Stimulated activated naive CD8-positive, alpha-beta T cell treated with anti-CD3 and anti-CD28 coated beads, Interleukin-15, amount 100 ng/mL, for 72 hours (primary cell): Measurements from ENCODE around the gene PBX1.
A peak's percentile ranks its signal among the peaks of the same experiment; 100 is the strongest.

Experiments
- ATAC-seq: fragments of 150-1000 bp; cut with Tn5 transposase; 2 replicates; pipeline ENCODE4 v1.10.0; 2021; ENCODE audit warnings: mild to moderate bottlenecking, moderate library complexity
- DNase-seq, 2 donors: peaks; one replicate each; pipeline ENCODE4 v3.0.0; 2021 to 2022
- H3K27ac Mint-ChIP-seq, 2 donors: one replicate each; pipeline ENCODE4 v1.8.0; 2022; ENCODE audit warnings: mild to moderate bottlenecking in 2 of 2, mixed read lengths in 2 of 2, moderate library complexity in 2 of 2
- H3K27me3 Mint-ChIP-seq: one replicate; pipeline ENCODE4 v1.8.0; 2022; ENCODE audit warnings: mixed read lengths
- H3K4me1 Mint-ChIP-seq: one replicate; pipeline ENCODE4 v1.8.0; 2022; ENCODE audit warnings: mild to moderate bottlenecking, mixed read lengths
- H3K4me3 Mint-ChIP-seq, 2 donors: one replicate each; pipeline ENCODE4 v1.8.0; 2022; ENCODE audit warnings: mild to moderate bottlenecking in 2 of 2, mixed read lengths in 2 of 2, moderate library complexity in 1 of 2
- H3K9me3 Mint-ChIP-seq, 2 donors: one replicate each; pipeline ENCODE4 v1.8.0; 2022; ENCODE audit warnings: mixed read lengths in 2 of 2

Gene PBX1

GRCh38 chr1:164867590-164867989, 308.6 kb downstream of the PBX1 start:
- no peak for ATAC-seq
- Mint-ChIP-seq H3K27me3 (no peaks in the 10 kb centered on the region), H3K4me1 (no peaks in the 10 kb centered on the region), H3K9me3 (peaks cover 0 to 6% of the 10 kb centered on the region in 2 donors), H3K27ac (no peak overlapping the region), H3K4me3 (no peak overlapping the region)
- DNase-seq = no peak

GRCh38 chr1:164868990-164869389, 310.0 kb downstream of the PBX1 start:
- ATAC-seq (no peak), DNase-seq (no peak)
- Mint-ChIP-seq H3K4me3 (no peak overlapping the region), H3K4me1 (no peaks in the 10 kb centered on the region), H3K27me3 (no peaks in the 10 kb centered on the region), H3K27ac (no peak overlapping the region), H3K9me3 (peaks cover 0 to 6% of the 10 kb centered on the region in 2 donors)

- DNase-seq (no peak), ATAC-seq (no peak)
- Mint-ChIP-seq H3K27me3 (no peaks in the 10 kb centered on the region), H3K4me3 (no peak overlapping the region), H3K27ac (no peak overlapping the region), H3K4me1 (no peaks in the 10 kb centered on the region), H3K9me3 (peaks cover 0 to 2% of the 10 kb centered on the region in 2 donors)
Observed at GRCh38 chr1:164875518-164875917, 316.5 kb downstream of the PBX1 start.

- Mint-ChIP-seq H3K4me1 (no peaks in the 10 kb centered on the region), H3K27ac (no peak overlapping the region), H3K4me3 (no peak overlapping the region), H3K9me3 (no peaks in the 10 kb centered on the region), H3K27me3 (no peaks in the 10 kb centered on the region)
- no peak for ATAC-seq
- DNase-seq = no peak
Observed at GRCh38 chr1:164876398-164877116, 317.6 kb downstream of the PBX1 start.

GRCh38 chr1:164880199-164880598, 321.2 kb downstream of the PBX1 start:
- H3K4me1 Mint-ChIP-seq = no peaks in the 10 kb centered on the region

GRCh38 chr1:164880644-164881043, 321.7 kb downstream of the PBX1 start:
- Mint-ChIP-seq H3K27ac (no peak overlapping the region), H3K27me3 (no peaks in the 10 kb centered on the region), H3K4me1 (no peaks in the 10 kb centered on the region), H3K4me3 (no peak overlapping the region), H3K9me3 (no peaks in the 10 kb centered on the region)
- DNase-seq (no peak), ATAC-seq (no peak)

More at GRCh38 chr1:164880199-164880598, 321.2 kb downstream of the PBX1 start:
- no peak for ATAC-seq
- DNase-seq = no peak
- H3K9me3 Mint-ChIP-seq = no peaks in the 10 kb centered on the region
- H3K4me3 Mint-ChIP-seq = no peak overlapping the region
- H3K27ac Mint-ChIP-seq = no peak overlapping the region
- no peaks in the 10 kb centered on the region for H3K27me3 Mint-ChIP-seq

- Mint-ChIP-seq H3K4me3 (no peak overlapping the region), H3K27me3 (no peaks in the 10 kb centered on the region), H3K4me1 (no peaks in the 10 kb centered on the region), H3K27ac (no peak overlapping the region), H3K9me3 (peaks cover 0 to 10% of the 10 kb centered on the region in 2 donors)
- ATAC-seq (no peak), DNase-seq (no peak)
Observed at GRCh38 chr1:164885311-164885710, 326.3 kb downstream of the PBX1 start.

GRCh38 chr1:164886101-164886500, 327.1 kb downstream of the PBX1 start:
- Mint-ChIP-seq H3K4me3 (no peak overlapping the region), H3K4me1 (no peaks in the 10 kb centered on the region), H3K27me3 (no peaks in the 10 kb centered on the region), H3K27ac (no peak overlapping the region), H3K9me3 (peaks cover 0 to 12% of the 10 kb centered on the region in 2 donors)
- no peak for ATAC-seq
- DNase-seq = no peak

GRCh38 chr1:164891615-164892014, 332.6 kb downstream of the PBX1 start:
- Mint-ChIP-seq H3K27ac (peak overlapping the region in 1 of 2 donors; percentile 63), H3K4me1 (no peaks in the 10 kb centered on the region), H3K4me3 (no peak overlapping the region), H3K27me3 (peaks cover 9% of the 10 kb centered on the region), H3K9me3 (peaks cover 6 to 12% of the 10 kb centered on the region in 2 donors)
- DNase-seq = no peak
- no peak for ATAC-seq

GRCh38 chr1:164895026-164895912, 336.3 kb downstream of the PBX1 start:
- Mint-ChIP-seq H3K27ac (no peak overlapping the region), H3K9me3 (peaks cover 2 to 17% of the 10 kb centered on the region in 2 donors), H3K27me3 (peaks cover 9% of the 10 kb centered on the region), H3K4me3 (no peak overlapping the region), H3K4me1 (no peaks in the 10 kb centered on the region)
- ATAC-seq = no peak
- no peak for DNase-seq

GRCh38 chr1:164901031-164901430, 342.0 kb downstream of the PBX1 start:
- no peak overlapping the region for H3K27ac Mint-ChIP-seq
- no peak for ATAC-seq
- no peaks in the 10 kb centered on the region for H3K27me3 Mint-ChIP-seq
- DNase-seq = no peak
- H3K4me3 Mint-ChIP-seq = no peak overlapping the region
- H3K4me1 Mint-ChIP-seq = no peaks in the 10 kb centered on the region
- peaks cover 3 to 11% of the 10 kb centered on the region in 2 donors for H3K9me3 Mint-ChIP-seq
